Measurements from ENCODE around the gene TBCC.

Gene TBCC

GRCh38 chr6:42729731-42730130 is 16.2 kb downstream of the TBCC start:
- no peak for TF ChIP-seq CTCF (IDR thresholded peaks at IDR 0.05; ENCODE audit: low read depth, low read length, missing control alignments)
- H3K4me3 ChIP-seq (ENCODE audit: low read depth, low read length): no peak overlapping the region
- DNase-seq (ENCODE audit: low read depth): no peak

GRCh38 chr6:42727627-42728026 is 18.3 kb downstream of the TBCC start:
- DNase-seq (ENCODE audit: low read depth): no peak
- TF ChIP-seq CTCF (IDR thresholded peaks at IDR 0.05; ENCODE audit: low read depth, low read length, missing control alignments): no peak
- no peak overlapping the region for H3K4me3 ChIP-seq (ENCODE audit: low read depth, low read length)

GRCh38 chr6:42727087-42727611 is 18.8 kb downstream of the TBCC start:
- H3K4me3 ChIP-seq (ENCODE audit: low read depth, low read length): peak overlapping the region; percentile 50
- no peak for TF ChIP-seq CTCF (IDR thresholded peaks at IDR 0.05; ENCODE audit: low read depth, low read length, missing control alignments)
- DNase-seq (ENCODE audit: low read depth): no peak

- TF ChIP-seq CTCF (IDR thresholded peaks at IDR 0.05; ENCODE audit: low read depth, low read length, missing control alignments): peak; percentile 83
- peak; percentile 81 for DNase-seq (ENCODE audit: low read depth)
- H3K4me3 ChIP-seq (ENCODE audit: low read depth, low read length): peak overlapping the region; percentile 50
Measured at GRCh38 chr6:42726485-42727086, 19.3 kb downstream of the TBCC start.

- no peak for DNase-seq (ENCODE audit: low read depth)
- no peak for TF ChIP-seq CTCF (IDR thresholded peaks at IDR 0.05; ENCODE audit: low read depth, low read length, missing control alignments)
- no peak overlapping the region; the same call in 1 of the 2 replicates for H3K4me3 ChIP-seq (ENCODE audit: low read depth, low read length)
Measured at GRCh38 chr6:42726026-42726425, 19.9 kb downstream of the TBCC start.

- no peak for DNase-seq (ENCODE audit: low read depth)
- no peak overlapping the region for H3K4me3 ChIP-seq (ENCODE audit: low read depth, low read length)
- TF ChIP-seq CTCF (IDR thresholded peaks at IDR 0.05; ENCODE audit: low read depth, low read length, missing control alignments): no peak
Measured at GRCh38 chr6:42724825-42725224, 21.1 kb downstream of the TBCC start.

GRCh38 chr6:42722497-42722896 is 23.4 kb downstream of the TBCC start, which contains the start of gene PRPH2:
Gene PRPH2, minus strand, starts transcription at chr6:42722597. Its CDS starts 263 bp downstream, at chr6:42722334.
- no peak for TF ChIP-seq CTCF (IDR thresholded peaks at IDR 0.05; ENCODE audit: low read depth, low read length, missing control alignments)
- DNase-seq (ENCODE audit: low read depth): no peak
- no peak within 1 kb of the TSS for H3K4me3 ChIP-seq (ENCODE audit: low read depth, low read length)

All from GM12864 (cell line).